Measurements from ENCODE around the gene XXYLT1. TPM values are rescaled to one million over a fixed set of nuclear protein-coding genes. Genes with fewer than 3 reads are reported as not detected.

XXYLT1 gene
- total RNA-seq, 1 donor from 2014 or later, result 8.8 TPM

- DNase-seq (ENCODE audit: low spot score), result no peak
Measured at GRCh38 chr3:195267096-195267495, 3.9 kb downstream of the XXYLT1 start.

GRCh38 chr3:195266428-195266827 lies 4.5 kb downstream of the XXYLT1 start:
- DNase-seq (ENCODE audit: low spot score), result no peak

GRCh38 chr3:195265363-195265976 lies 5.5 kb downstream of the XXYLT1 start:
- DNase-seq (ENCODE audit: low spot score), result no peak

GRCh38 chr3:195263925-195264600 lies 6.9 kb downstream of the XXYLT1 start:
- no peak for DNase-seq (ENCODE audit: low spot score)

- no peak for DNase-seq (ENCODE audit: low spot score)
Measured at GRCh38 chr3:195263193-195263924, 7.6 kb downstream of the XXYLT1 start.

GRCh38 chr3:195261925-195262324 lies 9.0 kb downstream of the XXYLT1 start:
- DNase-seq (ENCODE audit: low spot score), result no peak

GRCh38 chr3:195260280-195260905 lies 10.6 kb downstream of the XXYLT1 start:
- DNase-seq (ENCODE audit: low spot score), result peak; percentile 37

GRCh38 chr3:195259475-195260279 lies 11.3 kb downstream of the XXYLT1 start:
- peak; percentile 91 for DNase-seq (ENCODE audit: low spot score)

GRCh38 chr3:195259154-195259474 lies 11.8 kb downstream of the XXYLT1 start:
- no peak for DNase-seq (ENCODE audit: low spot score)

GRCh38 chr3:195258449-195259153 lies 12.4 kb downstream of the XXYLT1 start:
- DNase-seq (ENCODE audit: low spot score), result no peak

GRCh38 chr3:195257454-195258448 lies 13.2 kb downstream of the XXYLT1 start:
- DNase-seq (ENCODE audit: low spot score), result no peak

- no peak for DNase-seq (ENCODE audit: low spot score)
Measured at GRCh38 chr3:195256639-195257453, 14.1 kb downstream of the XXYLT1 start.

GRCh38 chr3:195255571-195256501 lies 15.1 kb downstream of the XXYLT1 start:
- DNase-seq (ENCODE audit: low spot score), result no peak

GRCh38 chr3:195255176-195255500 lies 15.8 kb downstream of the XXYLT1 start:
- DNase-seq (ENCODE audit: low spot score), result no peak

GRCh38 chr3:195254454-195255175 lies 16.3 kb downstream of the XXYLT1 start:
- no peak for DNase-seq (ENCODE audit: low spot score)

GRCh38 chr3:195253923-195254432 lies 17.0 kb downstream of the XXYLT1 start:
- no peak for DNase-seq (ENCODE audit: low spot score)
